ENCODE data around the gene CTXND2.
"Not testable (repeated sequence)": the region's sequence is repeated elsewhere in the genome, so short reads cannot be mapped to it uniquely, and the experiment has no call there.

Gene CTXND2

GRCh38 chr1:150895618-150896017 is 8.7 kb downstream of the CTXND2 start:
- peaks cover 2% of the 10 kb centered on the region for H3K4me1 ChIP-seq (ENCODE audit: control insufficient read depth, low read length)
- no peak overlapping the region for H3K4me2 ChIP-seq (ENCODE audit: low read length)
- no peaks in the 10 kb centered on the region for H4K20me1 ChIP-seq (ENCODE audit: control insufficient read depth, insufficient read depth, low read depth, low read length)
- TF ChIP-seq EZH2phosphoT487 (IDR thresholded peaks at IDR 0.05; ENCODE audit: borderline replicate concordance, low read length) (no peak), CTCF (IDR thresholded peaks at IDR 0.05; ENCODE audit: low read depth, low read length, poor library complexity, severe bottlenecking) (no peak)
- no peak overlapping the region for H3K4me3 ChIP-seq (ENCODE audit: low read length)
- H3K9me2 ChIP-seq (replicated peaks; ENCODE audit: control insufficient read depth, low read length): no peaks in the 10 kb centered on the region
- no peaks in the 10 kb centered on the region for H3K9me3 ChIP-seq (ENCODE audit: control insufficient read depth, insufficient read depth, low read length)
- no peaks in the 10 kb centered on the region for H3F3A ChIP-seq (ENCODE audit: control insufficient read depth, insufficient read depth)
- peaks cover 12% of the 10 kb centered on the region; the same call in 1 of the 2 replicates for H3K27me3 ChIP-seq (ENCODE audit: control insufficient read depth, low read length)
- no peaks in the 10 kb centered on the region for H3K79me2 ChIP-seq (ENCODE audit: control insufficient read depth, low read length)
- no peak overlapping the region for H3K27ac ChIP-seq (ENCODE audit: low read depth, low read length)
- H3K36me3 ChIP-seq (ENCODE audit: control insufficient read depth, low read length): no peaks in the 10 kb centered on the region

- H3K4me1 ChIP-seq (ENCODE audit: control insufficient read depth, low read length); H3F3A ChIP-seq (ENCODE audit: control insufficient read depth, insufficient read depth); H3K9me3 ChIP-seq (ENCODE audit: control insufficient read depth, insufficient read depth, low read length); H3K27ac ChIP-seq (ENCODE audit: low read depth, low read length); H3K36me3 ChIP-seq (ENCODE audit: control insufficient read depth, low read length); H3K4me2 ChIP-seq (ENCODE audit: low read length); H4K20me1 ChIP-seq (ENCODE audit: control insufficient read depth, insufficient read depth, low read depth, low read length); H3K4me3 ChIP-seq (ENCODE audit: low read length); H3K9me2 ChIP-seq (replicated peaks; ENCODE audit: control insufficient read depth, low read length); H3K79me2 ChIP-seq (ENCODE audit: control insufficient read depth, low read length): not testable (repeated sequence)
- peaks cover 12% of the 10 kb centered on the region; the same call in 1 of the 2 replicates for H3K27me3 ChIP-seq (ENCODE audit: control insufficient read depth, low read length)
Measured at GRCh38 chr1:150899795-150900194, 12.9 kb downstream of the CTXND2 start.

GRCh38 chr1:150902346-150902745 is 15.4 kb downstream of the CTXND2 start:
- Histone ChIP-seq H3K9me3 (ENCODE audit: control insufficient read depth, insufficient read depth, low read length) (no peaks in the 10 kb centered on the region), H3K36me3 (ENCODE audit: control insufficient read depth, low read length) (no peaks in the 10 kb centered on the region), H3K4me3 (ENCODE audit: low read length) (no peak overlapping the region), H3K4me2 (ENCODE audit: low read length) (no peak overlapping the region), H3K79me2 (ENCODE audit: control insufficient read depth, low read length) (no peaks in the 10 kb centered on the region), H3K27ac (ENCODE audit: low read depth, low read length) (no peak overlapping the region), H3K4me1 (ENCODE audit: control insufficient read depth, low read length) (no peaks in the 10 kb centered on the region), H3K9me2 (replicated peaks; ENCODE audit: control insufficient read depth, low read length) (no peaks in the 10 kb centered on the region), H3K27me3 (ENCODE audit: control insufficient read depth, low read length) (no peaks in the 10 kb centered on the region), H4K20me1 (ENCODE audit: control insufficient read depth, insufficient read depth, low read depth, low read length) (no peaks in the 10 kb centered on the region), H3F3A (ENCODE audit: control insufficient read depth, insufficient read depth) (no peaks in the 10 kb centered on the region)
- TF ChIP-seq EZH2phosphoT487 (IDR thresholded peaks at IDR 0.05; ENCODE audit: borderline replicate concordance, low read length) (no peak), CTCF (IDR thresholded peaks at IDR 0.05; ENCODE audit: low read depth, low read length, poor library complexity, severe bottlenecking) (no peak)

- Histone ChIP-seq H3F3A (ENCODE audit: control insufficient read depth, insufficient read depth) (no peaks in the 10 kb centered on the region), H3K9me2 (replicated peaks; ENCODE audit: control insufficient read depth, low read length) (no peaks in the 10 kb centered on the region), H3K79me2 (ENCODE audit: control insufficient read depth, low read length) (no peaks in the 10 kb centered on the region), H3K27me3 (ENCODE audit: control insufficient read depth, low read length) (no peaks in the 10 kb centered on the region), H3K36me3 (ENCODE audit: control insufficient read depth, low read length) (no peaks in the 10 kb centered on the region), H3K9me3 (ENCODE audit: control insufficient read depth, insufficient read depth, low read length) (no peaks in the 10 kb centered on the region), H3K4me1 (ENCODE audit: control insufficient read depth, low read length) (no peaks in the 10 kb centered on the region), H4K20me1 (ENCODE audit: control insufficient read depth, insufficient read depth, low read depth, low read length) (no peaks in the 10 kb centered on the region), H3K4me2 (ENCODE audit: low read length) (no peak overlapping the region), H3K27ac (ENCODE audit: low read depth, low read length) (no peak overlapping the region), H3K4me3 (ENCODE audit: low read length) (no peak overlapping the region)
- TF ChIP-seq CTCF (IDR thresholded peaks at IDR 0.05; ENCODE audit: low read depth, low read length, poor library complexity, severe bottlenecking) (no peak), EZH2phosphoT487 (IDR thresholded peaks at IDR 0.05; ENCODE audit: borderline replicate concordance, low read length) (no peak)
Measured at GRCh38 chr1:150902751-150903150, 15.8 kb downstream of the CTXND2 start.
